HCEC 1CT (cell line): Measurements from ENCODE around the gene CCDC175.

Experiments
- DNase-seq: peaks from one replicate; pipeline ENCODE4 v3.0.0-alpha.2; 2017

CCDC175 gene

GRCh38 chr14:59538936-59539335, 37.7 kb downstream of the CCDC175 start:
- DNase-seq, result no peak

GRCh38 chr14:59537476-59537875, 39.1 kb downstream of the CCDC175 start:
- DNase-seq, result no peak

- DNase-seq, result no peak
Observed at GRCh38 chr14:59534361-59534987, 42.1 kb downstream of the CCDC175 start.

GRCh38 chr14:59532419-59532818, 44.2 kb downstream of the CCDC175 start:
- DNase-seq, result no peak

- no peak for DNase-seq
Observed at GRCh38 chr14:59530349-59530748, 46.3 kb downstream of the CCDC175 start.

GRCh38 chr14:59529189-59529588, 47.4 kb downstream of the CCDC175 start:
- no peak for DNase-seq

GRCh38 chr14:59520224-59520623, 56.4 kb downstream of the CCDC175 start:
- no peak for DNase-seq

- no peak for DNase-seq
Observed at GRCh38 chr14:59511916-59512575, 64.6 kb downstream of the CCDC175 start.

GRCh38 chr14:59510966-59511365, 65.6 kb downstream of the CCDC175 start:
- DNase-seq, result no peak

- no peak for DNase-seq
Observed at GRCh38 chr14:59510001-59510400, 66.6 kb downstream of the CCDC175 start.

GRCh38 chr14:59509101-59509500, 67.5 kb downstream of the CCDC175 start:
- DNase-seq, result no peak

- DNase-seq, result no peak
Observed at GRCh38 chr14:59507752-59508103, 68.9 kb downstream of the CCDC175 start.

- DNase-seq, result peak; percentile 58
Observed at GRCh38 chr14:59507063-59507751, 69.4 kb downstream of the CCDC175 start.

GRCh38 chr14:59503256-59503655, 73.4 kb downstream of the CCDC175 start:
- no peak for DNase-seq

- no peak for DNase-seq
Observed at GRCh38 chr14:59500732-59501131, 75.9 kb downstream of the CCDC175 start.

- no peak for DNase-seq
Observed at GRCh38 chr14:59492384-59492783, 84.2 kb downstream of the CCDC175 start.

GRCh38 chr14:59490756-59491155, 85.9 kb downstream of the CCDC175 start:
- no peak for DNase-seq

- DNase-seq, result peak; percentile 13
Observed at GRCh38 chr14:59484639-59485175, 91.9 kb downstream of the CCDC175 start.

- DNase-seq, result peak; percentile 94
Observed at GRCh38 chr14:59483819-59484638, 92.6 kb downstream of the CCDC175 start, which contains the start of the genes JKAMP and L3HYPDH. TSS of gene JKAMP (plus strand) at chr14:59484517. CDS start at chr14:59484590, 73 bp downstream. TSS of gene L3HYPDH (minus strand) at chr14:59484408. CDS start at chr14:59484316, 92 bp downstream.

- DNase-seq, result peak; percentile 58
Observed at GRCh38 chr14:59483363-59483762, 93.2 kb downstream of the CCDC175 start.

GRCh38 chr14:59482541-59483331, 93.9 kb downstream of the CCDC175 start:
- peak; percentile 92 for DNase-seq
